GM10266 (cell line): ENCODE measurements around the gene PWWP2B.

Source experiments
- DNase-seq: peaks from one replicate; pipeline ENCODE4 v3.0.0; 2012; ENCODE audit errors: extremely low spot score
- CTCF ChIP-seq: IDR thresholded peaks from 2 replicates; pipeline ENCODE4 v1.5.1; 2012; ENCODE audit warnings: mild to moderate bottlenecking, low read depth; ENCODE audit not compliant: control insufficient read depth, insufficient read depth; ENCODE audit errors: missing control alignments

The PWWP2B gene

DNA sequence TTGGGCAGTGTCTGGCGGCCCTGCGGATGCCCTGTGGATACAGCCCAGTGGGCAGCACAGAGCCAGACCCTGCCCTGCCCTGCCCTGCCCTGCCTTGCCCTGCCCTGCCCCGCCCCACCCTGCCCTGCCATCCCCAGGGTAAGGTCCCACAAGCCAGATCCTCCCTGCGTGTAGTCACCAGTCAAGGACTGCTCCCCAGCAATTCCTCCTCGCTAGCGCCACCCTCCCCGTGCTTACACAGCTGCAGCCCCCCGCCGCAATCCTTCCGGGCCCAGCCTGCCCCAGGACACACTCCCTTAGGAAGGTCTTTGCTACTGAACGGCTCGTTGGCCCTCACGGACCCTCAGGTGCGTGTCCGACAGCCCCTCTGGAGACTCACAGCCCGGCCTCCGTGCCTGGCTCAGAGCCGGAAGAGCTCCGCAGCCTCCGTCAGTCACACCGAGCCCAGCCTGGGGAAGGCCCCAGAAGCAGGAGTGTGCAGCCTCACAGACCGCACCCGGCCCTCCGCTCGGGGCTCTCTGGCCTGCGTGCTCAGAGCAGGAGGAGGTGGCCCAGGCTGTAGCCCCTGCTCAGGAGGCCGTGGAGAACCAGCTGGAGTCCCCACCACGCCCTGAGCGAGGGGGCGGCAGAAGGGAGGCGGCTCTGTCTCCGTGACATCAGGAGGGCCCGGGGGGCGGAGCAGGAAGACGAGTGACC lies 68.3 kb downstream of the PWWP2B start:
- DNase-seq = no peak
- no peak for TF ChIP-seq CTCF

GRCh38 chr10:132465889-132466519 lies 69.0 kb downstream of the PWWP2B start:
- no peak for TF ChIP-seq CTCF
- DNase-seq = no peak

DNA sequence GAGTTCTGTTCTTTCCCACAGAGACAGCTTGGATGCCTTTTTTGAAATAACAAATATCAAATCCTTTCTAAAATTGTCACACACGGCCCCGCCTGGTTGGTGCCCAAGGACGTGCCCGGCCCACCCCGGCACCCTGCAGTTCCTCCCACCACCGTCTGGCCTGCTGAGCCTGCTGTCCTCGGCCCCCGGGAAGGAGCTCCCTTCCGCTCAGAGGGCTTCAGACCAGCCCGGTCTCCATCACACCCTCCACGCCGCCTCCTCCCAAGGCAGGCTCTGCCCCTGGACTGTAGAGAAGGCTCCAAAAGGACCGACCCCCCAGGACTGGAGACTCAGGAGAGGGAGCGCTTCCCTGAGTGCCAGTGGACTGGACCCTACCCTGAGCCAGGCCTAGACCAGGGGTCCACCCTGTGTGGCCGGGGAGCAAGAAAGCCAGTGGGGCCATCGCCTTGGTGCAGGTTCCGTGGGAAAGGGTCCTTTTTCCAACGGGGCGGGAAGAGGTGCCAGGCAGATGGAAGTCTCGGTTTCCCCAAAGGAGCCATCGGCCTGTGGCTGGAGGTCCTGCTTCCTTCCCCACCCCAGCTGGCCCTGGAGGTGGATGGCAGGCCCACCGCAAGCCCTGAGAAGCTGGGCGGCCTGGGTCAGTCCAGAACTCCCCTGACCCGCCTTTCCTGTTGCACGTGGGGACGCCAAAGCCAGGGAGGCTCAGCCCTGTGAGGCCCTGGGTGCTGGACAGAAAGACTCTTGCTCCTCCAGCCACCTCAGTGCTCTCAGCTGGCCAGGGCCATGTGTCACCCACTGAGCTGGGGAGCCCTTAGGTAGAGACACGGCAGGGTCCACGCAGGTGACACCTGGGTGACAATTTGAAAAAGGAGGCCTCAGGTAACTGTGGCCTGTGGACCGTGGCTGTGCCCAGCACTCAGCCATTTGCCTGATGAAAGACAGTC lies 69.8 kb downstream of the PWWP2B start:
- TF ChIP-seq CTCF = no peak
- no peak for DNase-seq
